ENCODE data around the gene PODXL2. TPM values are rescaled to one million over a fixed set of nuclear protein-coding genes. Genes with fewer than 3 reads are reported as not detected.

PODXL2 gene
- total RNA-seq, 1 donor from 2014 or later, result 3.3 TPM

- no peak overlapping the region for H3K27ac Mint-ChIP-seq
- no peak for ATAC-seq (ENCODE audit: low read depth)
- peaks cover 7% of the 10 kb centered on the region for H3K4me1 Mint-ChIP-seq
- no peak for DNase-seq
- POLR2A ChIA-PET, result no interaction called here
- CTCF ChIA-PET, result no interaction called here
- H3K9me3 Mint-ChIP-seq, result no peaks in the 10 kb centered on the region
- peaks cover 82% of the 10 kb centered on the region for H3K36me3 Mint-ChIP-seq (ENCODE audit: low read depth)
- intact Hi-C loops (cut with micrococcal nuclease), result no loop called here
- no peaks in the 10 kb centered on the region for H3K27me3 Mint-ChIP-seq
- no peak for TF ChIP-seq CTCF (IDR thresholded peaks at IDR 0.05)
- H3K4me3 Mint-ChIP-seq, result no peak overlapping the region
These were observed 13.9 kb upstream of the PODXL2 start for GRCh38 chr3:127614928-127615589.

- CTCF ChIA-PET, result no interaction called here
- Mint-ChIP-seq H3K27me3 (no peaks in the 10 kb centered on the region), H3K4me1 (peaks cover under 1% of the 10 kb centered on the region), H3K27ac (no peak overlapping the region), H3K9me3 (no peaks in the 10 kb centered on the region), H3K36me3 (ENCODE audit: low read depth) (peaks cover 82% of the 10 kb centered on the region), H3K4me3 (no peak overlapping the region)
- DNase-seq, result no peak
- intact Hi-C loops (cut with micrococcal nuclease), result no loop called here
- POLR2A ChIA-PET, result no interaction called here
- TF ChIP-seq CTCF (IDR thresholded peaks at IDR 0.05), result no peak
- no peak for ATAC-seq (ENCODE audit: low read depth)
These were observed 13.2 kb upstream of the PODXL2 start for GRCh38 chr3:127615631-127616305.

GRCh38 chr3:127616836-127617605 lies 12.0 kb upstream of the PODXL2 start:
- Mint-ChIP-seq H3K27ac (no peak overlapping the region), H3K4me1 (no peaks in the 10 kb centered on the region), H3K4me3 (no peak overlapping the region), H3K9me3 (no peaks in the 10 kb centered on the region), H3K27me3 (no peaks in the 10 kb centered on the region), H3K36me3 (ENCODE audit: low read depth) (peaks cover 85% of the 10 kb centered on the region)
- DNase-seq (no peak), ATAC-seq (ENCODE audit: low read depth) (no peak)
- intact Hi-C loops (cut with micrococcal nuclease), result no loop called here
- ChIA-PET CTCF (no interaction called here), POLR2A (no interaction called here)
- no peak for TF ChIP-seq CTCF (IDR thresholded peaks at IDR 0.05)

- DNase-seq (no peak), ATAC-seq (ENCODE audit: low read depth) (no peak)
- H3K27ac Mint-ChIP-seq, result no peak overlapping the region
- POLR2A ChIA-PET, result interaction anchor here (0.6 kb wide), 1 partner anchor 19 kb away, joined by 3 read pairs; no protein-coding TSS in a partner anchor
- intact Hi-C loops (cut with micrococcal nuclease), result no loop called here
- H3K9me3 Mint-ChIP-seq, result no peaks in the 10 kb centered on the region
- CTCF ChIA-PET, result no interaction called here
- H3K4me1 Mint-ChIP-seq, result no peaks in the 10 kb centered on the region
- H3K27me3 Mint-ChIP-seq, result no peaks in the 10 kb centered on the region
- TF ChIP-seq CTCF (IDR thresholded peaks at IDR 0.05), result no peak
- H3K4me3 Mint-ChIP-seq, result no peak overlapping the region
- H3K36me3 Mint-ChIP-seq (ENCODE audit: low read depth), result peaks cover 72% of the 10 kb centered on the region
These were observed 10.1 kb upstream of the PODXL2 start for GRCh38 chr3:127618891-127619290.
